K562 (cell line): ENCODE results near the gene RSRC1. TPM values are rescaled to one million over a fixed set of nuclear protein-coding genes. Genes with fewer than 3 reads are reported as not detected.

Experiments
- ATAC-seq: fragments of 200-7000 bp; cut with Tn5 transposase; 3 replicates; pipeline ENCODE4 v1.9.1; 2020; ENCODE audit warnings: moderate library complexity
- BruUV-seq: library from RNA; stranded (reverse); fragments of 400-500 nt; replicated peaks from 2 replicates; lab custom pipeline; 2021; lab: Mats Ljungman, UMichigan
- CTCF ChIA-PET: fragments of 300-600 bp; formaldehyde crosslinking; extraction: SDS; loops from one replicate; lab custom pipeline; 2021; ENCODE audit warnings: low intra/inter-chr PET ratio; lab: Yijun Ruan, JAX
- POLR2A ChIA-PET: fragments of 300-600, 350-650 bp; sonication (Branson Sonifier 250); formaldehyde crosslinking; extraction: SDS; loops from one replicate; lab custom pipeline; 2021; ENCODE audit warnings: antibody characterized with exemption, inconsistent platforms; lab: Yijun Ruan, JAX
- DNase-seq, 4 experiments: peaks; one replicate each; pipeline versions ENCODE4 v3.0.0 to v3.0.0-alpha.2; 2011 to 2018; ENCODE audit warnings: low spot score in 3 of 4, mixed read lengths in 3 of 4; ENCODE audit errors: extremely low read depth in 1 of 4
- FAIRE-seq: peaks from 2 replicates; lab custom pipeline; 2011; peaks lifted over from hg19 to GRCh38; lab: Jason Lieb, UNC
- H2AFZ ChIP-seq: 2 replicates; pipeline ENCODE4 v1.6.0; 2011; ENCODE audit warnings: low read depth, low read length, control low read depth, inconsistent platforms
- H3K27ac ChIP-seq: fragments of 200-600 bp; 3 replicates; pipeline ENCODE4 v1.8.0; 2011; ENCODE audit warnings: low read depth, mild to moderate bottlenecking, control low read depth, inconsistent platforms, low read length, moderate library complexity, mixed read lengths; ENCODE audit errors: extremely low read depth
- H3K27me3 ChIP-seq, 2 experiments: fragments of 300-600 bp in 1 of 2; 2 replicates in 1 of 2; 3 replicates in 1 of 2; pipeline versions ENCODE4 v1.6.0 to v1.8.0; 2011; ENCODE audit warnings: inconsistent platforms in 2 of 2, low read length in 2 of 2, mild to moderate bottlenecking in 1 of 2, mixed read lengths in 1 of 2, moderate library complexity in 1 of 2; ENCODE audit not compliant: control insufficient read depth in 2 of 2, insufficient read depth in 2 of 2
- H3K36me3 ChIP-seq: fragments of 300-600 bp; 3 replicates; pipeline ENCODE4 v1.8.0; 2011; ENCODE audit warnings: mild to moderate bottlenecking, low read length, inconsistent platforms; ENCODE audit not compliant: control insufficient read depth, insufficient read depth
- H3K4me1 ChIP-seq, 2 experiments: fragments of 200-600 bp in 1 of 2; replicated peaks in 1 of 2; 2 replicates in 1 of 2; 3 replicates in 1 of 2; pipeline versions ENCODE4 v1.5.1 to v1.8.0; 2011; ENCODE audit warnings: inconsistent platforms in 2 of 2, low read length in 2 of 2, mild to moderate bottlenecking in 1 of 2, mixed read lengths in 1 of 2, moderate library complexity in 1 of 2; ENCODE audit not compliant: control insufficient read depth in 2 of 2, insufficient read depth in 2 of 2
- H3K4me2 ChIP-seq: 2 replicates; pipeline ENCODE4 v1.6.1; 2011; ENCODE audit warnings: low read length, control low read depth, inconsistent platforms, mixed read lengths; ENCODE audit not compliant: insufficient read depth
- H3K4me3 ChIP-seq: fragments of 200-600 bp; sonication (generic), shearing (Covaris generic); 2 replicates; pipeline ENCODE4 v1.5.1; 2016; ENCODE audit warnings: control low read depth, inconsistent platforms
- H3K79me2 ChIP-seq: fragments of 200-600 bp; 3 replicates; pipeline ENCODE4 v1.8.0; 2011; ENCODE audit warnings: low read length, inconsistent platforms; ENCODE audit not compliant: control insufficient read depth, insufficient read depth
- H3K9ac ChIP-seq, 2 experiments: 2 replicates each; pipeline versions ENCODE4 v1.6.0 to v1.6.1; 2011; ENCODE audit warnings: low read depth in 2 of 2, low read length in 2 of 2, control low read depth in 1 of 2, inconsistent platforms in 1 of 2, mild to moderate bottlenecking in 1 of 2, mixed read lengths in 1 of 2; ENCODE audit not compliant: insufficient read depth in 1 of 2
- H3K9me1 ChIP-seq: one replicate; pipeline ENCODE4 v1.6.0; 2011; ENCODE audit warnings: inconsistent platforms, mild to moderate bottlenecking, low read length, moderate library complexity; ENCODE audit not compliant: control insufficient read depth, insufficient read depth
- H3K9me3 ChIP-seq: replicated peaks from 2 replicates; pipeline ENCODE4 v1.5.1; 2011; ENCODE audit warnings: low read depth, low read length, inconsistent platforms; ENCODE audit not compliant: control insufficient read depth, insufficient read depth
- H4K20me1 ChIP-seq: replicated peaks from 2 replicates; pipeline ENCODE4 v1.6.1; 2011; ENCODE audit warnings: low read length, inconsistent platforms, mixed read lengths; ENCODE audit not compliant: control insufficient read depth, insufficient read depth
- CC2D1A ChIP-seq: fragments of 450-650 bp; IDR thresholded peaks from 2 replicates; pipeline ENCODE4 v1.6.1; 2017; ENCODE audit warnings: mild to moderate bottlenecking
- CTCFL ChIP-seq: IDR thresholded peaks from 2 replicates; pipeline ENCODE4 v1.6.1; 2011; ENCODE audit warnings: borderline replicate concordance, low read depth, mild to moderate bottlenecking, moderate library complexity, low read length; ENCODE audit not compliant: insufficient read depth, poor library complexity, severe bottlenecking
- ELF2 ChIP-seq: fragments of 250-450 bp; sonication (Bioruptor Pico); IDR thresholded peaks from 2 replicates; pipeline ENCODE4 v1.5.0; 2021; ENCODE audit warnings: mild to moderate bottlenecking
- GMEB1 ChIP-seq: fragments of 250-450 bp; sonication (Bioruptor Pico); IDR thresholded peaks from 2 replicates; pipeline ENCODE4 v1.4.0; 2020; ENCODE audit warnings: mild to moderate bottlenecking
- HIVEP1 ChIP-seq: fragments of 250-450 bp; sonication (Bioruptor Pico); IDR thresholded peaks from 2 replicates; pipeline ENCODE4 v1.4.0; 2020; ENCODE audit warnings: mild to moderate bottlenecking
- IFI16 ChIP-seq: fragments of 250-450 bp; sonication (Bioruptor Pico); IDR thresholded peaks from 2 replicates; pipeline ENCODE4 v2.1.2; 2022; ENCODE audit warnings: mild to moderate bottlenecking, inconsistent platforms
- RAD21 ChIP-seq, 2 experiments: fragments of 250-450 bp in 1 of 2; fragments of 450-650 bp in 1 of 2; sonication (Bioruptor Pico) in 1 of 2; formaldehyde crosslinking in 1 of 2; IDR thresholded peaks in 1 of 2; conservative IDR thresholded peaks in 1 of 2; 2 replicates each; pipeline versions ENCODE4 v1.4.0 to v1.8.0; 2020 to 2022; ENCODE audit warnings: mild to moderate bottlenecking in 2 of 2, moderate library complexity in 1 of 2
- RBFOX2 ChIP-seq: fragments of 200-400 bp; formaldehyde crosslinking; IDR thresholded peaks from 2 replicates; pipeline ENCODE4 v1.6.1; 2017; ENCODE audit warnings: low read depth, mild to moderate bottlenecking, low read length, moderate library complexity
- SMAD4 ChIP-seq: fragments of 250-450 bp; sonication (Bioruptor Pico); conservative IDR thresholded peaks from 2 replicates; pipeline ENCODE4 v1.8.0; 2021; ENCODE audit warnings: inconsistent platforms, mild to moderate bottlenecking, moderate library complexity
- SMC3 ChIP-seq: conservative IDR thresholded peaks from 2 replicates; pipeline ENCODE4 v1.6.1; 2011; ENCODE audit warnings: low read depth, low read length, improper control_type of control experiment; ENCODE audit not compliant: insufficient read depth
- ZNF384 ChIP-seq: IDR thresholded peaks from 2 replicates; pipeline ENCODE4 v1.6.1; 2012; ENCODE audit warnings: low read depth, low read length, improper control_type of control experiment
- ZNF57 ChIP-seq: fragments of 450-650 bp; formaldehyde crosslinking; IDR thresholded peaks from 2 replicates; pipeline ENCODE4 v1.4.0; 2020; ENCODE audit warnings: mild to moderate bottlenecking, moderate library complexity
- WGBS: fragments of 100-300 bp; shearing (Covaris generic); methylation state at CpG from one replicate; pipeline ENCODE4 v1.1.6; 2016; ENCODE audit warnings: low coverage, mixed read lengths; ENCODE audit not compliant: insufficient coverage; ENCODE audit errors: missing lambda C conversion rate; 5-methylcytosine and 5-hydroxymethylcytosine counted together
- in situ Hi-C: fragments of 300-500 bp; cut with MboI; formaldehyde crosslinking; loops from 4 replicates; pipeline ENCODE4 v1.15.0; 2018; ENCODE audit warnings: inconsistent platforms, mixed read lengths
- intact Hi-C: fragments of 100-400 bp; cut with micrococcal nuclease; formaldehyde crosslinking; loops from 2 replicates; pipeline ENCODE4 v1.14.2; 2022
- polyA plus RNA-seq, 8 experiments: library from polyadenylated mRNA; depleted of rRNA in 4 of 8; stranded (reverse) in 5 of 8; unstranded in 3 of 8; fragments of >200 nt; fragmentation: Nextera tagmentation in 2 of 8; fragmentation: Illumina TruSeq in 1 of 8; extraction: Ambion mirVana in 2 of 8; extraction: Trizol in 1 of 8; gene quantifications; 2 replicates each; pipeline versions ENCODE4 v1.2.1 to v1.2.3, GENCODE V29; 2011 to 2014; ENCODE audit warnings: inconsistent platforms in 1 of 8, missing spikeins in 1 of 8
- total RNA-seq, 7 experiments: library from RNA; depleted of rRNA in 6 of 7; stranded (reverse); fragments of >200 nt in 6 of 7; fragmentation: Illumina TruSeq in 2 of 7; extraction: Trizol in 2 of 7; gene quantifications; 2 replicates each; pipeline versions ENCODE4 v1.2.1 to v1.2.3, GENCODE V29; 2011 to 2021; ENCODE audit warnings: low replicate concordance in 1 of 7

Gene RSRC1
- total and polyA plus RNA-seq, 9 of the 15 experiments (the other 6 are each of a cell fraction or from before 2014, with no cell fraction given) = 19.3 to 128 (median 75.5) TPM

- ATAC-seq = no peak
- Histone ChIP-seq H3K9me1 (no peaks in the 10 kb centered on the region), H3K27me3 (no peaks in the 10 kb centered on the region), H3K9me3 (no peaks in the 10 kb centered on the region), H3K27ac (no peak overlapping the region), H3K79me2 (peaks cover 10% of the 10 kb centered on the region; the same call in 2 of the 3 replicates), H3K4me2 (no peak overlapping the region; the same call in 1 of the 2 replicates), H3K9ac (0 out of 4 replicates have a peak overlapping the region, but pooled peaks of 1 of the 2 experiments have one; percentile 45), H3K36me3 (no peaks in the 10 kb centered on the region), H4K20me1 (no peaks in the 10 kb centered on the region), H3K4me1 (peaks cover 8 to 25% of the 10 kb centered on the region in 2 experiments; a peak in 4 of 5 replicates), H3K4me3 (no peak overlapping the region), H2AFZ (no peak overlapping the region)
- intact Hi-C loops = loop anchor here (5.0 to 10.0 kb wide), 3 partner anchors 72 to 220 kb away; partner anchors contain the start of gene GFM1
- WGBS = 86% methylated on average over 3 of the region's 8 CpGs
- no TSS peak for BruUV-seq
- in situ Hi-C loops = no loop called here
- no peak for DNase-seq
- POLR2A ChIA-PET = no interaction called here
- FAIRE-seq = no peak
- CTCF ChIA-PET = no interaction called here
- TF ChIP-seq RBFOX2 = 0 out of 2 replicates have a peak, but pooled peaks have one; percentile 25
- TF ChIP-seq ELF2 (CRISPR knock-in tag) = no peak
- TF ChIP-seq ZNF57 (CRISPR knock-in tag) = no peak
These were observed 462.8 kb downstream of the RSRC1 start for GRCh38 chr3:158572766-158573060.

GRCh38 chr3:158573714-158574113, 463.8 kb downstream of the RSRC1 start:
- peaks cover 8 to 25% of the 10 kb centered on the region in 2 experiments; a peak in 4 of 5 replicates for H3K4me1 ChIP-seq
- in situ Hi-C loops = no loop called here
- no peak overlapping the region; the same call in 1 of the 2 replicates for H3K4me2 ChIP-seq
- H3K9me3 ChIP-seq = no peaks in the 10 kb centered on the region
- H4K20me1 ChIP-seq = no peaks in the 10 kb centered on the region
- no peak overlapping the region for H2AFZ ChIP-seq
- no peak overlapping the region for H3K9ac ChIP-seq
- ChIA-PET CTCF (no interaction called here), POLR2A (no interaction called here)
- intact Hi-C loops = loop anchor here (5.0 to 10.0 kb wide), 3 partner anchors 71 to 219 kb away; partner anchors contain the start of gene GFM1
- no peak overlapping the region for H3K27ac ChIP-seq
- no peaks in the 10 kb centered on the region for H3K27me3 ChIP-seq
- H3K4me3 ChIP-seq = no peak overlapping the region
- ATAC-seq (peak; percentile 67), FAIRE-seq (peak; percentile 83), DNase-seq (peak in 2 of 4 experiments; percentile 12 to 70)
- no peaks in the 10 kb centered on the region for H3K36me3 ChIP-seq
- WGBS = 28% methylated on average over 7 of the region's 7 CpGs
- no peaks in the 10 kb centered on the region for H3K9me1 ChIP-seq
- no TSS peak for BruUV-seq
- H3K79me2 ChIP-seq = peaks cover 10% of the 10 kb centered on the region; the same call in 2 of the 3 replicates
- TF ChIP-seq CC2D1A (0 out of 2 replicates have a peak, but pooled peaks have one; percentile 18), RAD21 (CRISPR knock-in tag; conservative IDR thresholded peaks at IDR 0.05 in 1 of 2, IDR thresholded peaks at IDR 0.05 in 1 of 2) (peak; percentile 37 to 58), HIVEP1 (CRISPR knock-in tag) (no peak), GMEB1 (CRISPR knock-in tag) (no peak), SMC3 (peak; percentile 43; the same call in 1 of the 2 replicates), ZNF384 (peak; percentile 68; the same call in 1 of the 2 replicates), CTCFL (peak; percentile 80), SMAD4 (CRISPR knock-in tag) (no peak), IFI16 (no peak)
